ENCODE data around the gene SORCS1.

SORCS1 gene

DNA sequence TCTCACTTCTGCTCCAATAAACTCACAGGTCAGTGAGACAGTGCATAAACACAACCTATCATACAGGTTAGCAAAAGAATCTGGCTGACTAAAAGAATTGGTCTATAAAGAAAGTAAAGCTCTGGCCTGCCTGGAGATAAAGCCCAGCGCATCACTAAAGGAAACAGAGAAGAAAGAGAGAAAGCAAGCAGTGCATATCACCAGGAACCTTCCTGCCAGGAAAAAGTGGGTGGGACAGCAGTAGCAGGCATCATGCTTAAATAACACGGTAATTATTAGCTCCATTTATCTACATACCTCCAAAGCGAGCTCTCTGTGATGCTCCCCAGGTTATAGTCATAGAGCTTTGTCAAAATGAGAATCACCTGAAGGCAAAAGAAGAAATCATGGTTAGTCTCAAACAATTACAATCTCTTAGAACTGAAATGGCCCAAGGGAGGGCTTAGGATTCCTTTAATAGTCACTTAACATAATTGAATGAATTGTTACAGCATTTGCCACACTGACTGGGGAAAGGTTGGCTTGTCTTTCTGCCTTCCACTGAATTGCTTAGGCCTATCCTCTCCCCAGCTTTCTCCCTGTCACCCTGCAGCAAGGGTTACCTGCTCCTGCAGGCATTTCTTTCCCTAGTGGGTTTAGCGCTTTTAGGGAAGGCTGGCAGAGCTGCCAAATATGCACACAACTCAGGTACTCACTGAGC lies 208.1 kb downstream of the SORCS1 start:
- Histone ChIP-seq H3K9me2 (replicated peaks; ENCODE audit: control insufficient read depth, low read length) (no peaks in the 10 kb centered on the region), H4K20me1 (ENCODE audit: control insufficient read depth, insufficient read depth, low read depth, low read length) (no peaks in the 10 kb centered on the region), H3F3A (ENCODE audit: control insufficient read depth, insufficient read depth) (no peaks in the 10 kb centered on the region), H3K4me3 (ENCODE audit: low read length) (no peak overlapping the region), H3K79me2 (ENCODE audit: control insufficient read depth, low read length) (no peaks in the 10 kb centered on the region), H3K36me3 (ENCODE audit: control insufficient read depth, low read length) (no peaks in the 10 kb centered on the region), H3K27ac (ENCODE audit: low read depth, low read length) (no peak overlapping the region), H3K27me3 (ENCODE audit: control insufficient read depth, low read length) (no peaks in the 10 kb centered on the region), H3K4me1 (ENCODE audit: control insufficient read depth, low read length) (no peaks in the 10 kb centered on the region), H3K9me3 (ENCODE audit: control insufficient read depth, insufficient read depth, low read length) (peaks cover 4% of the 10 kb centered on the region; the same call in 1 of the 2 replicates), H3K4me2 (ENCODE audit: low read length) (no peak overlapping the region)
- no peak for TF ChIP-seq EZH2phosphoT487 (IDR thresholded peaks at IDR 0.05; ENCODE audit: borderline replicate concordance, low read length)
- TF ChIP-seq, protein P1, sequence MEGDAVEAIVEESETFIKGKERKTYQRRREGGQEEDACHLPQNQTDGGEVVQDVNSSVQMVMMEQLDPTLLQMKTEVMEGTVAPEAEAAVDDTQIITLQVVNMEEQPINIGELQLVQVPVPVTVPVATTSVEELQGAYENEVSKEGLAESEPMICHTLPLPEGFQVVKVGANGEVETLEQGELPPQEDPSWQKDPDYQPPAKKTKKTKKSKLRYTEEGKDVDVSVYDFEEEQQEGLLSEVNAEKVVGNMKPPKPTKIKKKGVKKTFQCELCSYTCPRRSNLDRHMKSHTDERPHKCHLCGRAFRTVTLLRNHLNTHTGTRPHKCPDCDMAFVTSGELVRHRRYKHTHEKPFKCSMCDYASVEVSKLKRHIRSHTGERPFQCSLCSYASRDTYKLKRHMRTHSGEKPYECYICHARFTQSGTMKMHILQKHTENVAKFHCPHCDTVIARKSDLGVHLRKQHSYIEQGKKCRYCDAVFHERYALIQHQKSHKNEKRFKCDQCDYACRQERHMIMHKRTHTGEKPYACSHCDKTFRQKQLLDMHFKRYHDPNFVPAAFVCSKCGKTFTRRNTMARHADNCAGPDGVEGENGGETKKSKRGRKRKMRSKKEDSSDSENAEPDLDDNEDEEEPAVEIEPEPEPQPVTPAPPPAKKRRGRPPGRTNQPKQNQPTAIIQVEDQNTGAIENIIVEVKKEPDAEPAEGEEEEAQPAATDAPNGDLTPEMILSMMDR (IDR thresholded peaks at IDR 0.05; ENCODE audit: low read depth, low read length, poor library complexity, severe bottlenecking) = no peak

DNA sequence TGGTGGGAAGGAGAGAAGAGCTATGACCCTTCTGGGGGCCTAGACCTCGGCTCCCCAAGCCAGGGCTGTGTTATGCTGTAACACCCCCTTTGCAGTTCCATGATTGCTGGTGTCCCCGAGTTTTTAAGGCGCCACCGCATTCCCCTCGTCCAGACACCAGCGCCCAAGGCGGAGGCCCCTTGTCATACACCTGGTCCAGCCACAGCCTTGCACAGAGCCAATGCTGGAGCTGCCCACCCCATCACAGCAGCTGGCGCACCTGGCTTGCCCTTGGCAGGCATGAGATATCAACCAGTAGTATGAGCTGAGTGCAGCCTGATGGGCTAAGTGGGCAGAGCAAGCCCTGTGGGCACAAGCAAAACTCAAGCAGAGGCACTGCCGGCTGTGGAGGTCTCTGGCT lies 209.4 kb downstream of the SORCS1 start:
- Histone ChIP-seq H3K4me1 (ENCODE audit: control insufficient read depth, low read length) (no peaks in the 10 kb centered on the region), H3K9me2 (replicated peaks; ENCODE audit: control insufficient read depth, low read length) (no peaks in the 10 kb centered on the region), H3K79me2 (ENCODE audit: control insufficient read depth, low read length) (no peaks in the 10 kb centered on the region), H3K27me3 (ENCODE audit: control insufficient read depth, low read length) (no peaks in the 10 kb centered on the region), H3F3A (ENCODE audit: control insufficient read depth, insufficient read depth) (no peaks in the 10 kb centered on the region), H3K4me3 (ENCODE audit: low read length) (no peak overlapping the region), H3K36me3 (ENCODE audit: control insufficient read depth, low read length) (no peaks in the 10 kb centered on the region), H3K27ac (ENCODE audit: low read depth, low read length) (no peak overlapping the region), H3K9me3 (ENCODE audit: control insufficient read depth, insufficient read depth, low read length) (peaks cover 4% of the 10 kb centered on the region; the same call in 1 of the 2 replicates), H3K4me2 (ENCODE audit: low read length) (no peak overlapping the region), H4K20me1 (ENCODE audit: control insufficient read depth, insufficient read depth, low read depth, low read length) (no peaks in the 10 kb centered on the region)
- no peak for TF ChIP-seq EZH2phosphoT487 (IDR thresholded peaks at IDR 0.05; ENCODE audit: borderline replicate concordance, low read length)
- TF ChIP-seq, protein P1 (IDR thresholded peaks at IDR 0.05; ENCODE audit: low read depth, low read length, poor library complexity, severe bottlenecking) = no peak

DNA sequence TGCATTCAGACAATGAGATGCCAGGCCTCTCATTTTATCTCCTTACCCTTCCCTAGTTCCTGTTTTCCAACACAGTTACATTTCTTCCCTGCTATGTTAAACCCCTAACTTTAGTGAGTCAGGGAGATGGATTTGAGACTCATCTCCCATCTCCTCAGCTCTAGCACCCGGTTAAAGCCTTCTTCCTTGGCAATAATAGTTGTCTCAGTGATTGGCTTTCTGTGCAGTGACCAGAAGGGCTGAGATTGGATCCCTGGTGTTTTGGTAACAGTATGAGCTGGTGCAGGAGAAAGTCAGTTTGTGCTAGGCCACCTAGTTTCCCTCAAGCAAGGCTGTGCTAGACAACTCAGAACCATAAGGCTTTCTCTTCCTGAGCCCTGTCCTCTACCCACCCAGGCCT lies 212.5 kb downstream of the SORCS1 start:
- no peaks in the 10 kb centered on the region for H3K27me3 ChIP-seq (ENCODE audit: control insufficient read depth, low read length)
- H3K9me2 ChIP-seq (replicated peaks; ENCODE audit: control insufficient read depth, low read length) = no peaks in the 10 kb centered on the region
- TF ChIP-seq EZH2phosphoT487 (IDR thresholded peaks at IDR 0.05; ENCODE audit: borderline replicate concordance, low read length) = no peak
- TF ChIP-seq, protein P1 (IDR thresholded peaks at IDR 0.05; ENCODE audit: low read depth, low read length, poor library complexity, severe bottlenecking) = no peak
- H3K4me3 ChIP-seq (ENCODE audit: low read length) = no peak overlapping the region
- no peaks in the 10 kb centered on the region for H3K4me1 ChIP-seq (ENCODE audit: control insufficient read depth, low read length)
- H3K9me3 ChIP-seq (ENCODE audit: control insufficient read depth, insufficient read depth, low read length) = peaks cover 4% of the 10 kb centered on the region; the same call in 1 of the 2 replicates
- no peak overlapping the region for H3K4me2 ChIP-seq (ENCODE audit: low read length)
- H3F3A ChIP-seq (ENCODE audit: control insufficient read depth, insufficient read depth) = no peaks in the 10 kb centered on the region
- no peaks in the 10 kb centered on the region for H3K36me3 ChIP-seq (ENCODE audit: control insufficient read depth, low read length)
- no peaks in the 10 kb centered on the region for H3K79me2 ChIP-seq (ENCODE audit: control insufficient read depth, low read length)
- no peaks in the 10 kb centered on the region for H4K20me1 ChIP-seq (ENCODE audit: control insufficient read depth, insufficient read depth, low read depth, low read length)
- no peak overlapping the region for H3K27ac ChIP-seq (ENCODE audit: low read depth, low read length)
